ENCODE measurements around the gene KLK1. TPM values are rescaled to one million over a fixed set of nuclear protein-coding genes. Genes with fewer than 3 reads are reported as not detected.

KLK1 gene
- polyA plus RNA-seq, 2 of the 4 experiments (the other 2 are of a cell fraction) = 0.30 TPM; not detected in 1

- no peak for TF ChIP-seq E2F6 (IDR thresholded peaks at IDR 0.05; ENCODE audit: borderline replicate concordance, low read depth)
- TF ChIP-seq NR3C1 (IDR thresholded peaks at IDR 0.05) = no peak
- TF ChIP-seq HOXB5 (CRISPR knock-in tag; IDR thresholded peaks at IDR 0.05) = no peak
Measured at GRCh38 chr19:50858886-50859285, 35.3 kb upstream of the KLK1 start (continued).

- Histone ChIP-seq H3K27ac (no peak overlapping the region), H3K4me3 (no peak overlapping the region), H3K4me1 (no peaks in the 10 kb centered on the region), H3K4me2 (no peak overlapping the region), H3K9me3 (peaks cover 18% of the 10 kb centered on the region)
- no peak for TF ChIP-seq POLR2A (IDR thresholded peaks at IDR 0.05; ENCODE audit: low read length)
- no peak for TF ChIP-seq EHMT2 (IDR thresholded peaks at IDR 0.05; ENCODE audit: low read depth)
- no peak for TF ChIP-seq CBX2 (IDR thresholded peaks at IDR 0.05; ENCODE audit: borderline replicate concordance, low read depth)
- TF ChIP-seq ZNF302 (CRISPR knock-in tag; IDR thresholded peaks at IDR 0.05) = no peak
- no peak for FAIRE-seq
- ATAC-seq = no peak
- CTCF ChIA-PET = interaction anchor here (1.6 kb wide), 1 partner anchor 65 kb away, joined by 4 read pairs; no protein-coding TSS in a partner anchor
- no peak for DNase-seq (ENCODE audit: low read depth in 1 of 2, low spot score in 1 of 2)
- WGBS (ENCODE audit: missing lambda C conversion rate) = 44% methylated on average over 6 of the region's 6 CpGs
- POLR2A ChIA-PET = no interaction called here
Measured at GRCh38 chr19:50857366-50857765, 33.8 kb upstream of the KLK1 start.

- FAIRE-seq (no peak), DNase-seq (ENCODE audit: low read depth in 1 of 2, low spot score in 1 of 2) (no peak), ATAC-seq (no peak; a peak in 1 of 6 replicates)
- peaks cover 1% of the 10 kb centered on the region; the same call in 1 of the 3 replicates for H3K9me3 ChIP-seq
- H3K4me3 ChIP-seq = no peak within 1 kb of the TSS
- H3K4me1 ChIP-seq = no peaks in the 10 kb centered on the region
- no peak for TF ChIP-seq NFE2L2 (conservative IDR thresholded peaks at IDR 0.05; ENCODE audit: low read length)
- TF ChIP-seq CTCF (IDR thresholded peaks at IDR 0.05) = no peak
- no peak for TF ChIP-seq FOXS1 (CRISPR knock-in tag; IDR thresholded peaks at IDR 0.05)
- TF ChIP-seq KDM5A (IDR thresholded peaks at IDR 0.05) = no peak
- TF ChIP-seq GATA3 (IDR thresholded peaks at IDR 0.05; ENCODE audit: borderline replicate concordance) = no peak
- no peak for TF ChIP-seq EHMT2 (IDR thresholded peaks at IDR 0.05; ENCODE audit: low read depth)
- TF ChIP-seq HOXA7 (CRISPR knock-in tag; IDR thresholded peaks at IDR 0.05) = no peak
- no peak for TF ChIP-seq E2F6 (IDR thresholded peaks at IDR 0.05; ENCODE audit: borderline replicate concordance, low read depth)
- TF ChIP-seq HMGXB4 (CRISPR knock-in tag; IDR thresholded peaks at IDR 0.05; ENCODE audit: borderline replicate concordance) = no peak
- no peak for TF ChIP-seq EHF (CRISPR knock-in tag; IDR thresholded peaks at IDR 0.05)
- TF ChIP-seq MAX (IDR thresholded peaks at IDR 0.05) = no peak
- TF ChIP-seq RFX5 (IDR thresholded peaks at IDR 0.05) = no peak
- TF ChIP-seq HOXB5 (CRISPR knock-in tag; IDR thresholded peaks at IDR 0.05) = no peak
- ChIA-PET POLR2A (no interaction called here), CTCF (interaction anchor here (1.1 to 1.9 kb wide), 6 partner anchors 10 to 67 kb away, joined by 3 to 5 read pairs (median 3); no protein-coding TSS in a partner anchor)
- WGBS (ENCODE audit: missing lambda C conversion rate) = 7% methylated on average over 8 of the region's 9 CpGs
- no peak within 1 kb of the TSS for H3K4me2 ChIP-seq
- H3K27ac ChIP-seq = no peak within 1 kb of the TSS
Measured at GRCh38 chr19:50854636-50855410, 31.2 kb upstream of the KLK1 start, which contains the start of gene KLK3. TSS of gene KLK3 (plus strand) at chr19:50854915. CDS start at chr19:50854956, 41 bp downstream.
